Measurements from ENCODE around the gene LSM4. TPM values are rescaled to one million over a fixed set of nuclear protein-coding genes. Genes with fewer than 3 reads are reported as not detected.
A peak's percentile ranks its signal among the peaks of the same experiment; 100 is the strongest.

LSM4 gene
- total and polyA plus RNA-seq, 3 donors from 2014 or later = 196 to 241 (median 212) TPM

GRCh38 chr19:18274781-18275356 lies 48.0 kb downstream of the LSM4 start:
- Histone ChIP-seq H3K4me3 (no peak overlapping the region), H3K36me3 (ENCODE audit: low read depth, missing control alignments) (no peaks in the 10 kb centered on the region), H3K27ac (peak overlapping the region; percentile 70 to 71), H3K9me3 (no peaks in the 10 kb centered on the region), H3K27me3 (no peaks in the 10 kb centered on the region), H3K4me1 (peaks cover 27% of the 10 kb centered on the region)
- intact Hi-C loops (cut with DNase I; ENCODE audit: low total_unique reads) = loop anchor here (5.0 kb wide), 1 partner anchor 47 kb away; the partner anchor contains the start of gene LSM4
- TF ChIP-seq CTCF (IDR thresholded peaks at IDR 0.05) = no peak
- no peak for TF ChIP-seq POLR2A (IDR thresholded peaks at IDR 0.05)
- 38 to 47% methylated on average over 7 to 11 of the region's 13 CpGs for WGBS, 2 donors
- peak; percentile 78 for DNase-seq

GRCh38 chr19:18274219-18274780 lies 48.6 kb downstream of the LSM4 start, which contains the start of gene IQCN:
Gene IQCN (minus strand): TSS chr19:18274452. CDS start chr19:18269478, 4,974 bp downstream.
- intact Hi-C loops (cut with DNase I; ENCODE audit: low total_unique reads) = no loop called here

GRCh38 chr19:18273561-18274218 lies 49.2 kb downstream of the LSM4 start:
- TF ChIP-seq CTCF (IDR thresholded peaks at IDR 0.05) (no peak), POLR2A (IDR thresholded peaks at IDR 0.05) (no peak)
- no peaks in the 10 kb centered on the region for H3K9me3 ChIP-seq
- no peaks in the 10 kb centered on the region for H3K27me3 ChIP-seq
- DNase-seq = no peak
- peaks cover 24% of the 10 kb centered on the region for H3K4me1 ChIP-seq
- intact Hi-C loops (cut with DNase I; ENCODE audit: low total_unique reads) = no loop called here
- WGBS, 2 donors = 93 to 95% methylated on average over 12 to 13 of the region's 13 CpGs
- no peaks in the 10 kb centered on the region for H3K36me3 ChIP-seq (ENCODE audit: low read depth, missing control alignments)
- H3K4me3 ChIP-seq = no peak overlapping the region
- peak overlapping the region; percentile 70 to 71 for H3K27ac ChIP-seq

More at GRCh38 chr19:18274219-18274780, 48.6 kb downstream of the LSM4 start, which contains the start of gene IQCN:
- H3K27me3 ChIP-seq = no peaks in the 10 kb centered on the region
- H3K36me3 ChIP-seq (ENCODE audit: low read depth, missing control alignments) = no peaks in the 10 kb centered on the region
- H3K9me3 ChIP-seq = no peaks in the 10 kb centered on the region
- H3K4me3 ChIP-seq = no peak within 1 kb of the TSS
- WGBS, 2 donors = 76 to 87% methylated on average over 9 of the region's 9 CpGs
- peak within 1 kb of the TSS; percentile 70 to 71 for H3K27ac ChIP-seq
- peaks cover 27% of the 10 kb centered on the region for H3K4me1 ChIP-seq
- DNase-seq = no peak
- TF ChIP-seq POLR2A (IDR thresholded peaks at IDR 0.05) (no peak), CTCF (IDR thresholded peaks at IDR 0.05) (no peak)

- H3K4me3 ChIP-seq = no peak overlapping the region
- intact Hi-C loops (cut with DNase I; ENCODE audit: low total_unique reads) = no loop called here
- H3K27me3 ChIP-seq = no peaks in the 10 kb centered on the region
- peaks cover 17% of the 10 kb centered on the region for H3K4me1 ChIP-seq
- DNase-seq = peak; percentile 45
- TF ChIP-seq CTCF (IDR thresholded peaks at IDR 0.05) = no peak
- TF ChIP-seq POLR2A (IDR thresholded peaks at IDR 0.05) = no peak
- H3K9me3 ChIP-seq = no peaks in the 10 kb centered on the region
- 46 to 49% methylated on average over 6 of the region's 6 CpGs for WGBS, 2 donors
- H3K27ac ChIP-seq = no peak overlapping the region
- H3K36me3 ChIP-seq (ENCODE audit: low read depth, missing control alignments) = no peaks in the 10 kb centered on the region
These were observed 51.4 kb downstream of the LSM4 start for GRCh38 chr19:18271433-18271841.
